Kidney epithelial cell (primary cell): ENCODE data around the gene TMEM184A. TPM values are rescaled to one million over a fixed set of nuclear protein-coding genes. Genes with fewer than 3 reads are reported as not detected.
"Not testable (repeated sequence)": the region's sequence is repeated elsewhere in the genome, so short reads cannot be mapped to it uniquely, and the experiment has no call there.

Experiments
- DNase-seq: peaks from one replicate; pipeline ENCODE4 v3.0.0-alpha.2; 2010; ENCODE audit warnings: low read depth
- H3K27me3 ChIP-seq: 2 replicates; pipeline ENCODE4 v1.6.0; 2011; ENCODE audit warnings: low read length; ENCODE audit not compliant: control insufficient read depth, insufficient read depth
- H3K36me3 ChIP-seq: 2 replicates; pipeline ENCODE4 v1.5.1; 2011; ENCODE audit warnings: low read length; ENCODE audit not compliant: control insufficient read depth, insufficient read depth
- H3K4me3 ChIP-seq: 2 replicates; pipeline ENCODE4 v1.5.1; 2011; ENCODE audit warnings: low read depth, mild to moderate bottlenecking, control low read depth, low read length
- CTCF ChIP-seq: IDR thresholded peaks from 2 replicates; pipeline ENCODE4 v1.5.1; 2011; ENCODE audit warnings: mild to moderate bottlenecking, moderate library complexity, low read length, control low read depth, inconsistent platforms; ENCODE audit not compliant: insufficient read depth, poor library complexity, severe bottlenecking
- total RNA-seq: library from RNA; depleted of rRNA; stranded (reverse); fragments of >200 nt; gene quantifications from 2 replicates; pipeline ENCODE4 v1.2.3, GENCODE V29; 2015

TMEM184A gene
- total RNA-seq, 1 donor from 2014 or later: 5.7 TPM

- H3K27me3 ChIP-seq: peaks cover 18% of the 10 kb centered on the region
- DNase-seq: no peak
- no peak for TF ChIP-seq CTCF
These were observed 30.6 kb downstream of the TMEM184A start for GRCh38 chr7:1525409-1525808.

GRCh38 chr7:1523844-1524243 is 32.2 kb downstream of the TMEM184A start:
- no peak for TF ChIP-seq CTCF
- H3K36me3 ChIP-seq: no peaks in the 10 kb centered on the region
- DNase-seq: no peak
- H3K27me3 ChIP-seq: peaks cover 18% of the 10 kb centered on the region
- H3K4me3 ChIP-seq: no peak overlapping the region

More at GRCh38 chr7:1525409-1525808, 30.6 kb downstream of the TMEM184A start:
- Histone ChIP-seq H3K4me3 (no peak overlapping the region), H3K36me3 (no peaks in the 10 kb centered on the region)

- Histone ChIP-seq H3K27me3 (peaks cover 18% of the 10 kb centered on the region), H3K4me3 (no peak overlapping the region), H3K36me3 (no peaks in the 10 kb centered on the region)
- no peak for TF ChIP-seq CTCF
- DNase-seq: no peak
These were observed 32.8 kb downstream of the TMEM184A start for GRCh38 chr7:1523208-1523607.

- no peaks in the 10 kb centered on the region for H3K36me3 ChIP-seq
- no peak overlapping the region for H3K4me3 ChIP-seq
- peaks cover 17% of the 10 kb centered on the region for H3K27me3 ChIP-seq
- no peak for DNase-seq
- TF ChIP-seq CTCF: no peak
These were observed 34.5 kb downstream of the TMEM184A start for GRCh38 chr7:1521456-1521855.

- Histone ChIP-seq H3K36me3 (no peaks in the 10 kb centered on the region), H3K27me3 (peaks cover 15% of the 10 kb centered on the region), H3K4me3 (no peak overlapping the region)
- no peak for DNase-seq
- TF ChIP-seq CTCF: no peak
These were observed 35.3 kb downstream of the TMEM184A start for GRCh38 chr7:1520539-1521234.

- H3K36me3 ChIP-seq, H3K4me3 ChIP-seq, DNase-seq: not testable (repeated sequence)
- peaks cover 15% of the 10 kb centered on the region for H3K27me3 ChIP-seq
These were observed 36.6 kb downstream of the TMEM184A start for GRCh38 chr7:1519322-1519922.
